H1 (cell line): ENCODE results near the gene RANBP9. TPM values are rescaled to one million over a fixed set of nuclear protein-coding genes. Genes with fewer than 3 reads are reported as not detected.

ENCODE experiments used
- CTCF ChIA-PET: fragments of 300-600 bp; sonication (Branson Sonifier 250); formaldehyde crosslinking; loops from one replicate; lab custom pipeline; 2021; ENCODE audit not compliant: partially characterized antibody; lab: Charles Lee
- POLR2A ChIA-PET: fragments of 300-600 bp; sonication (Branson Sonifier 250); formaldehyde crosslinking; loops from one replicate; lab custom pipeline; 2021; ENCODE audit warnings: inconsistent platforms; ENCODE audit not compliant: partially characterized antibody; lab: Charles Lee
- DNase-seq, 2 experiments: peaks; one replicate each; pipeline versions ENCODE4 v3.0.0 to v3.0.0-alpha.2; 2010 to 2022; ENCODE audit warnings: low spot score in 2 of 2, low read depth in 1 of 2, mixed read lengths in 1 of 2
- FAIRE-seq: peaks from 2 replicates; lab custom pipeline; 2011; peaks lifted over from hg19 to GRCh38; lab: Jason Lieb, UNC
- H2AFZ ChIP-seq: 2 replicates; pipeline ENCODE4 v1.8.1; 2012; ENCODE audit warnings: low read length, inconsistent platforms
- H2AK5ac ChIP-seq: 2 replicates; pipeline ENCODE4 v1.6.1; 2013; ENCODE audit warnings: low read depth, low read length
- H2BK120ac ChIP-seq: replicated peaks from 2 replicates; pipeline ENCODE3; 2013; ENCODE audit warnings: low read depth, low read length, inconsistent platforms
- H2BK12ac ChIP-seq: 2 replicates; pipeline ENCODE4 v1.6.1; 2013; ENCODE audit warnings: low read depth, low read length
- H2BK15ac ChIP-seq: 2 replicates; pipeline ENCODE4 v1.6.1; 2013; ENCODE audit warnings: low read length
- H2BK20ac ChIP-seq: 2 replicates; pipeline ENCODE4 v1.6.1; 2013; ENCODE audit warnings: low read length
- H2BK5ac ChIP-seq: 2 replicates; pipeline ENCODE4 v1.6.1; 2013; ENCODE audit warnings: low read depth, low read length
- H3K14ac ChIP-seq: 2 replicates; pipeline ENCODE4 v1.6.1; 2013; ENCODE audit warnings: inconsistent platforms; ENCODE audit not compliant: insufficient read length
- H3K18ac ChIP-seq: 2 replicates; pipeline ENCODE4 v1.6.1; 2013; ENCODE audit warnings: low read length; ENCODE audit errors: extremely low read depth
- H3K23ac ChIP-seq: 2 replicates; pipeline ENCODE4 v1.6.1; 2013; ENCODE audit warnings: inconsistent platforms; ENCODE audit not compliant: insufficient read length
- H3K23me2 ChIP-seq: 2 replicates; pipeline ENCODE4 v1.6.1; 2013; ENCODE audit warnings: low read depth, low read length
- H3K27ac ChIP-seq: 2 replicates; pipeline ENCODE4 v1.6.1; 2011; ENCODE audit warnings: low read depth, low read length, inconsistent platforms
- H3K27me3 ChIP-seq, 4 experiments: replicated peaks in 1 of 4; 1 replicate in 1 of 4; 2 replicates in 3 of 4; pipeline versions ENCODE4 v1.6.1 to v1.8.1; 2011 to 2013; ENCODE audit warnings: low read length in 3 of 4, mild to moderate bottlenecking in 3 of 4, inconsistent platforms in 2 of 4, mixed read lengths in 2 of 4, moderate library complexity in 1 of 4; ENCODE audit not compliant: control insufficient read depth in 3 of 4, insufficient read depth in 3 of 4; ENCODE audit errors: extremely low read depth in 1 of 4
- H3K36me3 ChIP-seq, 4 experiments: 2 replicates each; pipeline versions ENCODE4 v1.6.1 to v1.8.1; 2011 to 2013; ENCODE audit warnings: mild to moderate bottlenecking in 4 of 4, low read length in 3 of 4, moderate library complexity in 2 of 4, control low read depth in 1 of 4, inconsistent platforms in 1 of 4; ENCODE audit not compliant: insufficient read depth in 4 of 4, control insufficient read depth in 2 of 4
- H3K4ac ChIP-seq: replicated peaks from 2 replicates; pipeline ENCODE3; 2013; ENCODE audit warnings: low read length, low read depth, mixed read lengths, inconsistent platforms; ENCODE audit not compliant: insufficient read length
- H3K4me1 ChIP-seq, 4 experiments: replicated peaks in 1 of 4; 1 replicate in 1 of 4; 2 replicates in 3 of 4; pipeline versions ENCODE4 v1.6.1 to v1.8.1; 2011 to 2013; ENCODE audit warnings: low read length in 3 of 4, inconsistent platforms in 2 of 4, mixed read lengths in 1 of 4; ENCODE audit not compliant: insufficient read depth in 4 of 4, control insufficient read depth in 3 of 4
- H3K4me2 ChIP-seq, 2 experiments: 2 replicates each; pipeline versions ENCODE4 v1.6.1 to v1.8.1; 2011 to 2013; ENCODE audit warnings: low read depth in 2 of 2, low read length in 2 of 2, control low read depth in 1 of 2, inconsistent platforms in 1 of 2, mild to moderate bottlenecking in 1 of 2; ENCODE audit not compliant: insufficient read depth in 1 of 2
- H3K4me3 ChIP-seq, 4 experiments: fragments of 200-600, 300-600 bp in 1 of 4; sonication (generic), shearing (Covaris generic), sonication (Bioruptor Twin) in 1 of 4; 2 replicates each; pipeline versions ENCODE4 v1.5.1 to v1.8.1; 2011 to 2016; ENCODE audit warnings: low read length in 4 of 4, low read depth in 3 of 4, control low read depth in 2 of 4, inconsistent platforms in 2 of 4, mild to moderate bottlenecking in 2 of 4, mixed read lengths in 1 of 4, moderate library complexity in 1 of 4; ENCODE audit not compliant: insufficient read depth in 2 of 4; ENCODE audit errors: extremely low read depth in 1 of 4
- H3K56ac ChIP-seq: replicated peaks from 2 replicates; pipeline ENCODE3; 2013; ENCODE audit warnings: low read depth, mild to moderate bottlenecking, mixed read lengths, low read length, inconsistent platforms; ENCODE audit not compliant: insufficient read length
- H3K79me1 ChIP-seq: 2 replicates; pipeline ENCODE4 v1.6.1; 2013; ENCODE audit warnings: low read depth, low read length, control low read depth
- H3K79me2 ChIP-seq, 2 experiments: 2 replicates each; pipeline versions ENCODE4 v1.6.1 to v1.8.1; 2012 to 2013; ENCODE audit warnings: low read length in 2 of 2, mild to moderate bottlenecking in 2 of 2, inconsistent platforms in 1 of 2; ENCODE audit not compliant: insufficient read depth in 2 of 2, control insufficient read depth in 1 of 2
- H3K9ac ChIP-seq, 4 experiments: replicated peaks in 1 of 4; 1 replicate in 1 of 4; 2 replicates in 3 of 4; pipeline versions ENCODE4 v1.6.1 to v1.8.1; 2011 to 2013; ENCODE audit warnings: low read depth in 3 of 4, low read length in 3 of 4, control low read depth in 2 of 4, mild to moderate bottlenecking in 2 of 4, moderate library complexity in 2 of 4, inconsistent platforms in 1 of 4; ENCODE audit errors: extremely low read depth in 1 of 4
- H3K9me3 ChIP-seq, 2 experiments: 2 replicates each; pipeline versions ENCODE4 v1.6.1 to v1.8.1; 2012 to 2013; ENCODE audit warnings: mild to moderate bottlenecking in 2 of 2, moderate library complexity in 2 of 2, control low read depth in 1 of 2, inconsistent platforms in 1 of 2, low read depth in 1 of 2, low read length in 1 of 2, mixed read lengths in 1 of 2; ENCODE audit not compliant: insufficient read depth in 2 of 2
- H4K20me1 ChIP-seq, 2 experiments: replicated peaks in 1 of 2; 2 replicates each; pipeline versions ENCODE3 to v1.8.1; 2011 to 2013; ENCODE audit warnings: inconsistent platforms in 2 of 2, low read length in 2 of 2, mild to moderate bottlenecking in 1 of 2; ENCODE audit not compliant: insufficient read depth in 2 of 2, control insufficient read depth in 1 of 2
- H4K5ac ChIP-seq: 2 replicates; pipeline ENCODE4 v1.6.1; 2013; ENCODE audit warnings: low read length, low read depth, mixed read lengths, inconsistent platforms; ENCODE audit not compliant: insufficient read length
- H4K8ac ChIP-seq: 2 replicates; pipeline ENCODE4 v1.8.0; 2013; ENCODE audit warnings: mild to moderate bottlenecking, moderate library complexity, low read length, inconsistent platforms; ENCODE audit not compliant: insufficient read depth; ENCODE audit errors: extremely low read depth
- H4K91ac ChIP-seq: replicated peaks from 2 replicates; pipeline ENCODE3; 2013; ENCODE audit warnings: low read length, mixed read lengths, inconsistent platforms; ENCODE audit not compliant: insufficient read length
- NRF1 ChIP-seq: IDR thresholded peaks from 2 replicates; pipeline ENCODE4 v1.6.1; 2011; ENCODE audit warnings: mild to moderate bottlenecking, low read depth, low read length, improper control_type of control experiment
- POLR2AphosphoS5 ChIP-seq: IDR thresholded peaks from 2 replicates; pipeline ENCODE4 v1.6.1; 2011; ENCODE audit warnings: low read depth, low read length
- SIX5 ChIP-seq: IDR thresholded peaks from 2 replicates; pipeline ENCODE4 v1.6.1; 2011; ENCODE audit warnings: mild to moderate bottlenecking, low read depth, low read length
- SRF ChIP-seq: IDR thresholded peaks from 2 replicates; pipeline ENCODE4 v1.6.1; 2011; ENCODE audit warnings: mild to moderate bottlenecking, low read depth, low read length, moderate library complexity
- WGBS, 2 experiments: shearing (Covaris generic) in 1 of 2; methylation state at CpG; one replicate each; pipeline versions ENCODE4 v1.1.6 to v1.1.7; 2013 to 2015; ENCODE audit warnings: low lambda C conversion rate in 2 of 2, mixed read lengths in 2 of 2, inconsistent platforms in 1 of 2, low coverage in 1 of 2, missing lambda C conversion rate in 1 of 2; ENCODE audit not compliant: insufficient replicate concordance in 2 of 2, insufficient coverage in 1 of 2, insufficient read length in 1 of 2; ENCODE audit errors: extremely low coverage in 1 of 2, missing lambda C conversion rate in 1 of 2; 5-methylcytosine and 5-hydroxymethylcytosine counted together
- polyA plus RNA-seq, 7 experiments: library from polyadenylated mRNA; depleted of rRNA in 3 of 7; stranded (reverse) in 5 of 7; unstranded in 2 of 7; fragments of >200 nt in 5 of 7; fragments of 200-250 nt in 2 of 7; gene quantifications; 1 replicate in 5 of 7; 2 replicates in 1 of 7; 4 replicates in 1 of 7; pipeline versions ENCODE4 v1.2.1 to v1.2.3, GENCODE V29; 2011 to 2013; ENCODE audit warnings: missing spikeins in 2 of 7, mixed read lengths in 2 of 7
- total RNA-seq: library from RNA; stranded (reverse); fragmentation: NEBNext Ultra II Directional; extraction: Animal tissue kit (Norgen Biotek cat#: 25700); gene quantifications from 2 replicates; pipeline ENCODE4 v1.2.1, GENCODE V29; 2021
- TF ChIP-seq, protein P1 (sequence below): IDR thresholded peaks from 2 replicates; pipeline ENCODE4 v1.6.1; 2012; ENCODE audit warnings: low read length, inconsistent platforms

The RANBP9 gene
- total and polyA plus RNA-seq, 2 of the 8 experiments (the other 6 are each of a cell fraction or from before 2014, with no cell fraction given) = 13.0 to 36.7 TPM

- H3K4me3 ChIP-seq = no peak overlapping the region
- H2BK15ac ChIP-seq = no peak overlapping the region
- no peak overlapping the region for H4K8ac ChIP-seq
- POLR2A ChIA-PET = interaction anchor here (0.6 to 1.4 kb wide), 2 partner anchors 16 to 1787 kb away, joined by 3 to 4 read pairs; no protein-coding TSS in a partner anchor
- CTCF ChIA-PET = interaction anchor here (1.5 kb wide), 1 partner anchor 12 kb away, joined by 3 read pairs; no protein-coding TSS in a partner anchor
- no peak overlapping the region for H2BK5ac ChIP-seq
- H4K5ac ChIP-seq = no peak overlapping the region
- WGBS, 2 experiments = 62% methylated on average over 1 of the region's 1 CpG; no CpG with 5 or more reads in 1 of the 2 experiments
- no peak overlapping the region for H2BK20ac ChIP-seq
- no peak overlapping the region for H2AFZ ChIP-seq
- no peak overlapping the region; a peak in 1 of 7 replicates for H3K9ac ChIP-seq
- no peak overlapping the region for H2AK5ac ChIP-seq
- no peaks in the 10 kb centered on the region for H3K27me3 ChIP-seq
- H3K36me3 ChIP-seq = no peaks in the 10 kb centered on the region
- FAIRE-seq (no peak), DNase-seq (no peak)
- no peak overlapping the region for H3K14ac ChIP-seq
- H3K4ac ChIP-seq = no peak overlapping the region
- H3K23me2 ChIP-seq = no peaks in the 10 kb centered on the region
- peaks cover 3 to 6% of the 10 kb centered on the region in 2 experiments for H4K20me1 ChIP-seq
- no peak overlapping the region for H2BK120ac ChIP-seq
- H3K4me1 ChIP-seq = no peaks in the 10 kb centered on the region
- no peaks in the 10 kb centered on the region; the same call in 1 of the 2 replicates for H3K79me1 ChIP-seq
- H2BK12ac ChIP-seq = no peak overlapping the region
- TF ChIP-seq SRF (no peak), NRF1 (no peak), POLR2AphosphoS5 (no peak), SIX5 (no peak)
- TF ChIP-seq, protein P1, sequence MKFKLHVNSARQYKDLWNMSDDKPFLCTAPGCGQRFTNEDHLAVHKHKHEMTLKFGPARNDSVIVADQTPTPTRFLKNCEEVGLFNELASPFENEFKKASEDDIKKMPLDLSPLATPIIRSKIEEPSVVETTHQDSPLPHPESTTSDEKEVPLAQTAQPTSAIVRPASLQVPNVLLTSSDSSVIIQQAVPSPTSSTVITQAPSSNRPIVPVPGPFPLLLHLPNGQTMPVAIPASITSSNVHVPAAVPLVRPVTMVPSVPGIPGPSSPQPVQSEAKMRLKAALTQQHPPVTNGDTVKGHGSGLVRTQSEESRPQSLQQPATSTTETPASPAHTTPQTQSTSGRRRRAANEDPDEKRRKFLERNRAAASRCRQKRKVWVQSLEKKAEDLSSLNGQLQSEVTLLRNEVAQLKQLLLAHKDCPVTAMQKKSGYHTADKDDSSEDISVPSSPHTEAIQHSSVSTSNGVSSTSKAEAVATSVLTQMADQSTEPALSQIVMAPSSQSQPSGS = no peak
- H3K9me3 ChIP-seq = no peaks in the 10 kb centered on the region
- peaks cover 0 to 55% of the 10 kb centered on the region in 2 experiments; a peak in 2 of 4 replicates for H3K79me2 ChIP-seq
- H3K56ac ChIP-seq = no peak overlapping the region
- no peak overlapping the region for H4K91ac ChIP-seq
- no peak overlapping the region for H3K4me2 ChIP-seq
- no peak overlapping the region for H3K23ac ChIP-seq
- no peak overlapping the region for H3K18ac ChIP-seq
- H3K27ac ChIP-seq = no peak overlapping the region
Observed at GRCh38 chr6:13687917-13688351, 23.7 kb downstream of the RANBP9 start.
